ENCODE measurements around the gene PTDSS2.

The PTDSS2 gene

DNA sequence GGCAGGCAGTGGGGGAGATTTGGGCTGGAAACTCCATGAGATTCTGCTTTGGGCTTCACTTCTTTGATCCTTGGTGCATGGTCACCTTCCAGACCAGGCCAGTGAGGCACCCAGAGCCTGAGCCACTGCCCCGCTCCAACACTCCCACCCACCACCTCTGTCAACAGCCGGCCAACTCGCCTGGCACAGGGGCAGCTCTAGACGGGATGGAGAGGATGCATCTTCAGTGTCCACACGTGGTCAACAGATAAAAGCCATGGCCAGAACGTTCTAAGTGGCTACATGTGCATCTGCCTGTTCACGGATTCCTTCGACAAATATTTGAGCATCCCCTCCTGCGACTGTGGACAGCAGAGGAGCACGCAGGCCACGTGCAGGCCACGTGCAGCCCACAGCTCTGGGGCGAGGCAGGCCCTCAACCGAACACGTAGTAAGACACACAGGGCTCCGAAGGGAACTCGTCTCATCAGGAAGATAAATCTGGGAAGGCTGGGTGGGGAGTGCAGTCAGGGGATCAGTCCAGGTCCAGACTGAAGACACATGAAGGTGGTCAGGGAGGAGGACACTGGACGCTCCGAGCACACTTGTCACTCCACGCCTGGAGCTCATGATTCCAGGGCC is 88.5 kb downstream of the PTDSS2 start:
- DNase-seq (ENCODE audit: low spot score) = no peak
- TF ChIP-seq, protein P1, sequence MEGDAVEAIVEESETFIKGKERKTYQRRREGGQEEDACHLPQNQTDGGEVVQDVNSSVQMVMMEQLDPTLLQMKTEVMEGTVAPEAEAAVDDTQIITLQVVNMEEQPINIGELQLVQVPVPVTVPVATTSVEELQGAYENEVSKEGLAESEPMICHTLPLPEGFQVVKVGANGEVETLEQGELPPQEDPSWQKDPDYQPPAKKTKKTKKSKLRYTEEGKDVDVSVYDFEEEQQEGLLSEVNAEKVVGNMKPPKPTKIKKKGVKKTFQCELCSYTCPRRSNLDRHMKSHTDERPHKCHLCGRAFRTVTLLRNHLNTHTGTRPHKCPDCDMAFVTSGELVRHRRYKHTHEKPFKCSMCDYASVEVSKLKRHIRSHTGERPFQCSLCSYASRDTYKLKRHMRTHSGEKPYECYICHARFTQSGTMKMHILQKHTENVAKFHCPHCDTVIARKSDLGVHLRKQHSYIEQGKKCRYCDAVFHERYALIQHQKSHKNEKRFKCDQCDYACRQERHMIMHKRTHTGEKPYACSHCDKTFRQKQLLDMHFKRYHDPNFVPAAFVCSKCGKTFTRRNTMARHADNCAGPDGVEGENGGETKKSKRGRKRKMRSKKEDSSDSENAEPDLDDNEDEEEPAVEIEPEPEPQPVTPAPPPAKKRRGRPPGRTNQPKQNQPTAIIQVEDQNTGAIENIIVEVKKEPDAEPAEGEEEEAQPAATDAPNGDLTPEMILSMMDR (IDR thresholded peaks at IDR 0.05; ENCODE audit: extremely low read depth, missing control alignments) = no peak

DNA sequence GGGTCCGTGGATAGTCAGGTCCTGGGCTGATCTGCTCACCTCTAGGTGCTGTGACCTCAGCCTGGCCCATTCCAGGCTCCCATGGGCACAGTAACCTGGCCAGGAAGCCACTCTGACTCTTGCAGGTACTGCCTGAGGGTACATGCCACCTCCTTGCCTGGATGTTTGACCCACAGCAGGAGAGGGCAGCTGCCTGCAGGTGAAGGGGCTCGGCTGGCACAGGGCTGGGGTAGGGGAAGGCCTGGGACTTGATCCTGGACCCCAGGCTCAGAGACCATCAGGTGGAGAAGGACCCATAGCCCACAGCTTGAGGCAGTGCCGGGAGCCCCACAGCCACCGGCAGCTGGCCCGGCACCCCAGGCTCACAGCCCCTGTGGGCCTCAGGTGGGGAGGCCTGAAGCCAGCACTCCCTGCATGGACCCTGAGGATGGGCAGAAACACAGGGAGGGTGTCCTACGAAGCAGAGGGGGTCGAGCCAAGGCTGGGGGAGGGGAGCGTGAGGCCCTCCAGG is 89.9 kb downstream of the PTDSS2 start:
- TF ChIP-seq, protein P1 (IDR thresholded peaks at IDR 0.05; ENCODE audit: extremely low read depth, missing control alignments) = no peak
- DNase-seq (ENCODE audit: low spot score) = no peak
